HEK293 (cell line): ENCODE results near the gene EFEMP2.

Experiments
- CTCF ChIA-PET: fragments of 350-600 bp; formaldehyde crosslinking; extraction: SDS; loops from one replicate; lab custom pipeline; 2021; ENCODE audit warnings: antibody characterized with exemption; lab: Yijun Ruan, JAX
- POLR2A ChIA-PET: fragments of 300-600 bp; formaldehyde crosslinking; extraction: SDS; loops from one replicate; lab custom pipeline; 2020; ENCODE audit warnings: antibody characterized with exemption, inconsistent platforms; lab: Yijun Ruan, JAX
- H3K27ac ChIP-seq: fragments of 200-500 bp; sonication (Bioruptor generic); 2 replicates; pipeline ENCODE4 v1.5.1; 2014; ENCODE audit warnings: low read depth, low read length, control low read depth, inconsistent platforms; ENCODE audit errors: extremely low read depth
- H3K36me3 ChIP-seq, 2 experiments: fragments of 200-500 bp in 1 of 2; sonication (Bioruptor generic) in 1 of 2; 1 replicate in 1 of 2; 2 replicates in 1 of 2; pipeline ENCODE4 v1.5.1; 2014 to 2017; ENCODE audit warnings: inconsistent platforms in 2 of 2, low read length in 2 of 2; ENCODE audit not compliant: control insufficient read depth in 2 of 2, insufficient read depth in 1 of 2
- H3K4me1 ChIP-seq: fragments of 200-500 bp; sonication (Bioruptor generic); 2 replicates; pipeline ENCODE4 v1.5.1; 2014; ENCODE audit warnings: mild to moderate bottlenecking, low read length, inconsistent platforms; ENCODE audit not compliant: control insufficient read depth, insufficient read depth
- H3K4me3 ChIP-seq: 2 replicates; pipeline ENCODE4 v1.5.1; 2011; ENCODE audit warnings: low read depth, mild to moderate bottlenecking, control low read depth, low read length, moderate library complexity
- H3K9me3 ChIP-seq: fragments of 200-500 bp; sonication (Bioruptor generic); 2 replicates; pipeline ENCODE4 v1.5.1; 2014; ENCODE audit warnings: low read depth, low read length, inconsistent platforms; ENCODE audit not compliant: control insufficient read depth, insufficient read depth
- KLF9 ChIP-seq: fragments of 450-650 bp; formaldehyde crosslinking; IDR thresholded peaks from 2 replicates; pipeline ENCODE4 v1.5.1; 2016; ENCODE audit warnings: missing biosample characterization, missing genetic modification characterization, low read depth
- MZF1 ChIP-seq: fragments of 450-650 bp; formaldehyde crosslinking; IDR thresholded peaks from 2 replicates; pipeline ENCODE4 v1.5.1; 2017; ENCODE audit warnings: missing biosample characterization, missing genetic modification characterization, borderline replicate concordance
- SCRT1 ChIP-seq: fragments of 450-650 bp; formaldehyde crosslinking; IDR thresholded peaks from 2 replicates; pipeline ENCODE4 v1.5.1; 2016; ENCODE audit warnings: missing biosample characterization, missing genetic modification characterization, borderline replicate concordance
- SETDB1 ChIP-seq: IDR thresholded peaks from one replicate; pipeline ENCODE4 v1.6.1; 2017; ENCODE audit warnings: mild to moderate bottlenecking, low read length, moderate library complexity, mixed read lengths; ENCODE audit not compliant: insufficient read length
- SP7 ChIP-seq: fragments of 450-650 bp; formaldehyde crosslinking; IDR thresholded peaks from 2 replicates; pipeline ENCODE4 v1.5.1; 2016; ENCODE audit warnings: missing biosample characterization, missing genetic modification characterization
- ZBTB48 ChIP-seq: fragments of 450-650 bp; formaldehyde crosslinking; IDR thresholded peaks from 2 replicates; pipeline ENCODE4 v1.5.1; 2016; ENCODE audit warnings: missing biosample characterization, missing genetic modification characterization
- ZBTB6 ChIP-seq: fragments of 450-650 bp; formaldehyde crosslinking; IDR thresholded peaks from 2 replicates; pipeline ENCODE4 v1.5.1; 2017; ENCODE audit warnings: missing biosample characterization, missing genetic modification characterization
- ZBTB8A ChIP-seq: fragments of 450-650 bp; formaldehyde crosslinking; IDR thresholded peaks from 2 replicates; pipeline ENCODE4 v1.5.1; 2016; ENCODE audit warnings: missing biosample characterization, missing genetic modification characterization
- ZIC2 ChIP-seq: fragments of 450-650 bp; formaldehyde crosslinking; IDR thresholded peaks from 2 replicates; pipeline ENCODE4 v1.5.1; 2016; ENCODE audit warnings: missing biosample characterization, missing genetic modification characterization
- ZNF133 ChIP-seq: fragments of 450-650 bp; formaldehyde crosslinking; IDR thresholded peaks from 2 replicates; pipeline ENCODE4 v1.5.1; 2016; ENCODE audit warnings: missing biosample characterization, missing genetic modification characterization
- ZNF223 ChIP-seq: fragments of 450-650 bp; formaldehyde crosslinking; IDR thresholded peaks from 2 replicates; pipeline ENCODE4 v1.5.1; 2016; ENCODE audit warnings: missing biosample characterization, missing genetic modification characterization
- ZNF248 ChIP-seq: fragments of 450-650 bp; formaldehyde crosslinking; IDR thresholded peaks from 2 replicates; pipeline ENCODE4 v1.5.1; 2017; ENCODE audit warnings: missing biosample characterization, missing genetic modification characterization
- ZNF341 ChIP-seq: fragments of 450-650 bp; formaldehyde crosslinking; IDR thresholded peaks from 2 replicates; pipeline ENCODE4; 2016; ENCODE audit warnings: low read depth, missing biosample characterization, missing genetic modification characterization
- ZNF501 ChIP-seq: fragments of 450-650 bp; formaldehyde crosslinking; IDR thresholded peaks from 2 replicates; pipeline ENCODE4 v1.5.1; 2016; ENCODE audit warnings: missing biosample characterization, missing genetic modification characterization
- ZNF513 ChIP-seq: fragments of 450-650 bp; IDR thresholded peaks from 2 replicates; pipeline ENCODE4 v1.5.1; 2018; ENCODE audit warnings: missing biosample characterization, missing genetic modification characterization
- ZNF518A ChIP-seq: fragments of 450-650 bp; formaldehyde crosslinking; conservative IDR thresholded peaks from 2 replicates; pipeline ENCODE4 v1.5.1; 2016; ENCODE audit warnings: low read depth, missing biosample characterization, missing genetic modification characterization
- ZNF639 ChIP-seq: fragments of 450-650 bp; formaldehyde crosslinking; IDR thresholded peaks from 2 replicates; pipeline ENCODE4 v1.5.1; 2016; ENCODE audit warnings: missing biosample characterization, missing genetic modification characterization
- ZNF692 ChIP-seq: fragments of 450-650 bp; formaldehyde crosslinking; IDR thresholded peaks from 2 replicates; pipeline ENCODE4 v1.5.1; 2016; ENCODE audit warnings: missing biosample characterization, missing genetic modification characterization
- ZSCAN30 ChIP-seq: fragments of 450-650 bp; IDR thresholded peaks from 2 replicates; pipeline ENCODE4 v1.5.1; 2018; ENCODE audit warnings: missing biosample characterization, mild to moderate bottlenecking, missing genetic modification characterization, moderate library complexity
- ZSCAN4 ChIP-seq: fragments of 450-650 bp; formaldehyde crosslinking; IDR thresholded peaks from 2 replicates; pipeline ENCODE4 v1.5.1; 2017; ENCODE audit warnings: missing biosample characterization, missing genetic modification characterization

The EFEMP2 gene

GRCh38 chr11:65915821-65916251 lies 43.2 kb upstream of the EFEMP2 start (continued):
- no peak for TF ChIP-seq ZNF248
- 0 out of 2 replicates have a peak, but pooled peaks have one; percentile 34 for TF ChIP-seq ZNF692 (tag by site-specific recombination)
- TF ChIP-seq ZNF518A (tag by site-specific recombination): no peak
- TF ChIP-seq ZSCAN30 (tag by site-specific recombination): no peak
- no peak for TF ChIP-seq MZF1
- peak; percentile 32; the same call in 1 of the 2 replicates for TF ChIP-seq ZBTB8A
- peak; percentile 64 for TF ChIP-seq ZBTB48 (tag by site-specific recombination)
- no peak for TF ChIP-seq ZNF513 (tag by site-specific recombination)

GRCh38 chr11:65915101-65915820 lies 42.7 kb upstream of the EFEMP2 start:
- Histone ChIP-seq H3K4me3 (no peak overlapping the region), H3K9me3 (no peaks in the 10 kb centered on the region), H3K4me1 (no peaks in the 10 kb centered on the region; the same call in 1 of the 2 replicates), H3K27ac (no peak overlapping the region), H3K36me3 (no peaks in the 10 kb centered on the region)
- ChIA-PET POLR2A (interaction anchor here (1.2 to 2.3 kb wide), 9 partner anchors 12 to 57 kb away, joined by 3 to 19 read pairs (median 6); partner anchors contain the start of genes CCDC85B, CFL1, FIBP and FOSL1), CTCF (interaction anchor here (0.6 to 11.8 kb wide), 5 partner anchors 13 to 1065 kb away, joined by 3 to 189 read pairs (median 4); partner anchors contain the start of genes AP5B1, CCDC85B and FIBP)
- no peak for TF ChIP-seq ZBTB6 (tag by site-specific recombination)
- peak; percentile 71 for TF ChIP-seq ZIC2 (tag by site-specific recombination)
- TF ChIP-seq ZNF341 (tag by site-specific recombination): peak; percentile 30; the same call in 1 of the 2 replicates

GRCh38 chr11:65912845-65913244 lies 40.2 kb upstream of the EFEMP2 start:
- H3K9me3 ChIP-seq: no peaks in the 10 kb centered on the region
- ChIA-PET CTCF (interaction anchor here (0.6 to 11.8 kb wide), 4 partner anchors 11 to 344 kb away, joined by 3 to 189 read pairs (median 6); partner anchors contain the start of genes CCDC85B and FIBP), POLR2A (interaction anchor here (2.0 to 2.2 kb wide), 2 partner anchors 22 to 24 kb away, joined by 14 to 16 read pairs; partner anchors contain the start of genes CCDC85B and FIBP)
- H3K27ac ChIP-seq: no peak overlapping the region
- H3K4me1 ChIP-seq: no peaks in the 10 kb centered on the region; the same call in 1 of the 2 replicates
- no peaks in the 10 kb centered on the region for H3K36me3 ChIP-seq
- no peak overlapping the region for H3K4me3 ChIP-seq
- no peak for TF ChIP-seq ZNF223 (tag by site-specific recombination)
- no peak for TF ChIP-seq ZSCAN30 (tag by site-specific recombination)
- no peak for TF ChIP-seq ZSCAN4 (tag by site-specific recombination)
- no peak for TF ChIP-seq SP7 (tag by site-specific recombination)
- TF ChIP-seq SCRT1 (tag by site-specific recombination): no peak
- no peak for TF ChIP-seq SETDB1
- no peak for TF ChIP-seq ZNF639 (tag by site-specific recombination)
- TF ChIP-seq KLF9: no peak
- no peak for TF ChIP-seq ZNF133 (tag by site-specific recombination)
- TF ChIP-seq ZNF501 (tag by site-specific recombination): no peak
